ENCODE measurements around the gene TRIM54.
A peak's percentile ranks its signal among the peaks of the same experiment; 100 is the strongest.

Gene TRIM54

GRCh38 chr2:27306136-27306535 is 23.9 kb downstream of the TRIM54 start:
- no peak for TF ChIP-seq CTCF (IDR thresholded peaks at IDR 0.05; ENCODE audit: insufficient read depth, low read depth, low read length, missing control alignments)
- H3K4me3 ChIP-seq (ENCODE audit: low read length) = no peak overlapping the region
- DNase-seq (ENCODE audit: low read depth) = no peak

GRCh38 chr2:27306573-27307286 is 24.5 kb downstream of the TRIM54 start:
- no peak for DNase-seq (ENCODE audit: low read depth)
- no peak overlapping the region for H3K4me3 ChIP-seq (ENCODE audit: low read length)
- TF ChIP-seq CTCF (IDR thresholded peaks at IDR 0.05; ENCODE audit: insufficient read depth, low read depth, low read length, missing control alignments) = no peak

- H3K4me3 ChIP-seq (ENCODE audit: low read length) = no peak overlapping the region
- TF ChIP-seq CTCF (IDR thresholded peaks at IDR 0.05; ENCODE audit: insufficient read depth, low read depth, low read length, missing control alignments) = no peak
Measured at GRCh38 chr2:27307287-27307544, 25.0 kb downstream of the TRIM54 start.

GRCh38 chr2:27307545-27308358 is 25.5 kb downstream of the TRIM54 start:
- no peak for DNase-seq (ENCODE audit: low read depth)
- TF ChIP-seq CTCF (IDR thresholded peaks at IDR 0.05; ENCODE audit: insufficient read depth, low read depth, low read length, missing control alignments) = no peak
- H3K4me3 ChIP-seq (ENCODE audit: low read length) = no peak overlapping the region

More at GRCh38 chr2:27307287-27307544, 25.0 kb downstream of the TRIM54 start:
- DNase-seq (ENCODE audit: low read depth) = no peak

DNA sequence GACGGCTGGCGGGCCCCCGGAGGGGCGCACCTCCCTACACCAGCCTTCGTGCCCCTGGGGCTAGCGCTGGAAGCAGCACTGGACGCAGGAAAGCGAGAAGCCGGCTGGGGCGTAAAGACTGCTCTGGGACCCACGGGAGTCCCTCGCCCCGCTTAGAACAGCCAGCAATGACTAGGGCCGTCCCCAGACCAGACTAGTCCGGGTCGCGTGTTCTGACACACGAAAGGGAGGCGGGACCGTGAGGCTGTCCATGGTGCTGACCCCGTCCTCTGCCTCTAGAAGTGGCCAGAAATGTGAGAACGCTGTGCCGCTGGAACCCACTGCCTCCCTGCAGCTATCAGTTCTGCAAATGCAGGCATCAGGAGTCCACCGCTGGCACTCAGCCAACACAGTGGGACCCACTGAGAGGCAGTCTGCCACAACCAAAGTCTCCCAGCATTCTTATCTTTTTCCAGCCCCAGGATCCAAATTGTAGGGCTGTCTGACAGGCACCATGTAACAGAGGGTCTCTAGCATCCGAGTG is 26.2 kb downstream of the TRIM54 start, which contains the start of gene UCN:
Gene UCN (minus strand): TSS at position 87 of the 523 bp plus-strand sequence. CDS start 550 bp downstream, outside the sequence.
- peak; percentile 65 for DNase-seq (ENCODE audit: low read depth)
- no peak within 1 kb of the TSS for H3K4me3 ChIP-seq (ENCODE audit: low read length)

DNA sequence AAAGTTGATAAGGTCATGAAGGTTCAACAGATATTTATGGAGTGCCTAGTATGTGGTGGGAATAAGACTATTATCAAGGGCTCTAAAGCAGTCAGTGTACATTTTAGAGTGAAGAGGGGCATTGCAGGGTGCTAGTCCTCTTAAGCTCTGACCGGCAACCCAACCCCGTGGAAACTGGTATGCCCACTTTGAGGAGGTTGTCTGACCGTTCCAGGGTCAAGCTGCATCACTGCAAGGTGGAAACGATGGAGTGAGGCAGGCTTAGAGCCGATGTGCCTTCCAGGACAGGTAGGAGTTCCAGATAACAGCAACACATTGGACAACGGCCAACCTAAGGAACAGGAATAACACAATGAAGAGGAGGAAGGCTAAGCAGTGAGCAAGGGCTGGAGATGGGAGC is 27.4 kb downstream of the TRIM54 start:
- DNase-seq (ENCODE audit: low read depth) = no peak
- TF ChIP-seq CTCF (IDR thresholded peaks at IDR 0.05; ENCODE audit: insufficient read depth, low read depth, low read length, missing control alignments) = no peak
- no peak overlapping the region for H3K4me3 ChIP-seq (ENCODE audit: low read length)

More for the DNA sequence above, 26.2 kb downstream of the TRIM54 start, which contains the start of gene UCN:
- no peak for TF ChIP-seq CTCF (IDR thresholded peaks at IDR 0.05; ENCODE audit: insufficient read depth, low read depth, low read length, missing control alignments)

All from epithelial cell of esophagus (primary cell).